AG04449 (cell line): ENCODE data around the gene IGDCC3.

Source experiments
- CTCF ChIA-PET: fragments of 350-600 bp; formaldehyde crosslinking; extraction: SDS; loops from one replicate; lab custom pipeline; 2021; ENCODE audit warnings: antibody characterized with exemption; lab: Yijun Ruan, JAX
- POLR2A ChIA-PET: fragments of 400-600, 350-600 bp; formaldehyde crosslinking; extraction: SDS; loops from one replicate; lab custom pipeline; 2020; ENCODE audit warnings: antibody characterized with exemption, inconsistent platforms; lab: Yijun Ruan, JAX
- DNase-seq: peaks from one replicate; pipeline ENCODE4 v3.0.0-alpha.2; 2010; ENCODE audit warnings: low read depth, low spot score
- H3K4me3 ChIP-seq: 2 replicates; pipeline ENCODE4 v1.5.1; 2011; ENCODE audit warnings: low read depth, mild to moderate bottlenecking, control low read depth, low read length
- TF ChIP-seq, protein P1 (sequence below): IDR thresholded peaks from one replicate; pipeline ENCODE4 v1.5.1; 2011; ENCODE audit warnings: mild to moderate bottlenecking, moderate library complexity, low read length, control low read depth, inconsistent platforms; ENCODE audit not compliant: insufficient read depth; ENCODE audit errors: missing control alignments

IGDCC3 gene

GRCh38 chr15:65383991-65384390, 6.2 kb upstream of the IGDCC3 start:
- ChIA-PET POLR2A (interaction anchor here (0.6 to 1.2 kb wide), 2 partner anchors 79 to 903 kb away, joined by 3 read pairs; partner anchors contain the start of gene RNU5B-1), CTCF (interaction anchor here (0.7 to 23.4 kb wide), 10 partner anchors 10 to 196 kb away, joined by 3 to 652 read pairs (median 4); no protein-coding TSS in a partner anchor)

DNA sequence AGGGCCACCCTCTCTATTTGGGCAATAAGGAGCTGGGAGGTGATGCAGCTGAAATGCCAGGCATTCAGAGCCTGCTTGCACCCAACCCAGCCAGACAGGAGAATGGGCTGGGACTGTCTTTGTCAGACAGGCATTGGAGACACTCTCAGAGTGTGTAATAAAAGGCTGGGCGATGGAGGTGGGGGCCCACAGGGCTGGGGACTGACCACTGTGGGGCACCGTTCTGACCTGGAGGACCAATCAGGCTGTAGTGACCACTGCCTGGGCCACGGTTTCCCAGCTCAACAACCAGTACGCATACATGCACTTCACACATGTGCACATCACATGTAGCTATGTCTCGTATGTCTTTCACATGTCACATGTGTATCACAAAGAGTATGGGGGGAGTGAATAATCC, 5.7 kb upstream of the IGDCC3 start:
- ChIA-PET POLR2A (interaction anchor here (0.6 to 1.2 kb wide), 2 partner anchors 79 to 904 kb away, joined by 3 read pairs; partner anchors contain the start of gene RNU5B-1), CTCF (interaction anchor here (0.7 to 23.4 kb wide), 11 partner anchors 10 to 195 kb away, joined by 3 to 652 read pairs (median 4); partner anchors contain the start of gene RNU5B-1)
- TF ChIP-seq, protein P1, sequence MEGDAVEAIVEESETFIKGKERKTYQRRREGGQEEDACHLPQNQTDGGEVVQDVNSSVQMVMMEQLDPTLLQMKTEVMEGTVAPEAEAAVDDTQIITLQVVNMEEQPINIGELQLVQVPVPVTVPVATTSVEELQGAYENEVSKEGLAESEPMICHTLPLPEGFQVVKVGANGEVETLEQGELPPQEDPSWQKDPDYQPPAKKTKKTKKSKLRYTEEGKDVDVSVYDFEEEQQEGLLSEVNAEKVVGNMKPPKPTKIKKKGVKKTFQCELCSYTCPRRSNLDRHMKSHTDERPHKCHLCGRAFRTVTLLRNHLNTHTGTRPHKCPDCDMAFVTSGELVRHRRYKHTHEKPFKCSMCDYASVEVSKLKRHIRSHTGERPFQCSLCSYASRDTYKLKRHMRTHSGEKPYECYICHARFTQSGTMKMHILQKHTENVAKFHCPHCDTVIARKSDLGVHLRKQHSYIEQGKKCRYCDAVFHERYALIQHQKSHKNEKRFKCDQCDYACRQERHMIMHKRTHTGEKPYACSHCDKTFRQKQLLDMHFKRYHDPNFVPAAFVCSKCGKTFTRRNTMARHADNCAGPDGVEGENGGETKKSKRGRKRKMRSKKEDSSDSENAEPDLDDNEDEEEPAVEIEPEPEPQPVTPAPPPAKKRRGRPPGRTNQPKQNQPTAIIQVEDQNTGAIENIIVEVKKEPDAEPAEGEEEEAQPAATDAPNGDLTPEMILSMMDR: no peak
- DNase-seq: no peak
- H3K4me3 ChIP-seq: no peak overlapping the region

More at GRCh38 chr15:65383991-65384390, 6.2 kb upstream of the IGDCC3 start:
- H3K4me3 ChIP-seq: no peak overlapping the region
- DNase-seq: no peak
- TF ChIP-seq, protein P1: no peak

DNA sequence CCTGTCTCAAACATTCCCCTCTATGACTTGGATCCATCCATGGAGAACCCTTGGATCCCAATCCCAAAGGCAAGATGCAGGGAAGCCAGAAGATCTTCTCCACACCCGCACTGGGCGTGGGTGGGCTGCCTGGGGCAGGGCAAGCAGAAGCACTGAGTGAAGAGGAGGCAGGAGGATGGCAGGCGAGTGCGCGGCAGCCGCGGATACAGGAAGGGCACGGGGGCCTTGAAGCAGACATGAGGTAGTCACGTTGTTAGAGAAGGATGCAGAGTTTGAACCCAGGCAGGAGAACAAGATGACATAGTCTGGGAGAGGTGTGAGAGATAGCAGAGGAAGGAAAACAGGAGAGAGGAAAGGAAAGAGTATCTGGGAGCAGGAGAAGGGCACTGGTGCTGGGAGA, 5.1 kb upstream of the IGDCC3 start:
- ChIA-PET CTCF (interaction anchor here (0.7 to 23.4 kb wide), 11 partner anchors 9 to 85 kb away, joined by 3 to 652 read pairs (median 5); partner anchors contain the start of gene RNU5B-1), POLR2A (interaction anchor here (1.2 kb wide), 1 partner anchor 78 kb away, joined by 3 read pairs; the partner anchor contains the start of gene RNU5B-1)
- no peak for DNase-seq
- no peak overlapping the region for H3K4me3 ChIP-seq
- TF ChIP-seq, protein P1: no peak

- ChIA-PET CTCF (interaction anchor here (1.1 to 23.4 kb wide), 7 partner anchors 9 to 77 kb away, joined by 3 to 652 read pairs (median 8); partner anchors contain the start of gene RNU5B-1), POLR2A (no interaction called here)
- no peak overlapping the region for H3K4me3 ChIP-seq
- DNase-seq: no peak
- TF ChIP-seq, protein P1: no peak
Measured at GRCh38 chr15:65382146-65382491, 4.3 kb upstream of the IGDCC3 start.

DNA sequence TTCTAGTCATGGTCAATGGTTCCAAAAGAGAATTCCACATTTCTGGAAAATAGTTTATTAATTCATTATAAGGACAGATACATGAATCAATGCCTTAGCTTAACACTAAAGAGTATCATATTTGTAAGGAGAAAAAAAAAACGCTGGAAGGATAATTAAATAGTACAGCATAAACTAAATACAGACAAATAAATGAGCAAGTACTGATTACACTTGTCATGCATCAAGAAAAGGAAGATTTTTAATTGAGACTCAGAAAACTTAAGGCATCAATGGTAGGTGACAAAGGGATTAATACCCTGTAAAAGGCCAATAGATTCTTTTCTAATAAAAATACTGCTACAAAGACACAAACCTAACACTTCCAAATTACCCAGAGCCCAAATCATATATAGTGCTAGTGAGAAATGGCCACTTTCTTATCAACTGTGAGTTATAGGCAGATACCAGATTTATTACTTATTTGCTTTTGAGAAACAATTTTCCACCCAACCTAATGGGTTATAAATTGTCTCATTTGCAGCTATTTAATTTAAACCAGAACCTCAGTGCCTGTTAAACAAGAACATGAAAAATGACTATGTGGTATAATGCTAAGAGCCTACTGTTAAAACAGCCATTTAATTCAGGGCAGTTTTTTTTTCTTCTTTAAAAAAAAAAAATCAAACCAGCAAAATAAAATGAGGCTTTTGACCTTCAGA, 3.8 kb upstream of the IGDCC3 start:
- ChIA-PET CTCF (interaction anchor here (1.3 to 23.4 kb wide), 5 partner anchors 10 to 62 kb away, joined by 3 to 652 read pairs (median 10); no protein-coding TSS in a partner anchor), POLR2A (no interaction called here)
- no peak overlapping the region for H3K4me3 ChIP-seq
- TF ChIP-seq, protein P1: no peak
- DNase-seq: no peak

GRCh38 chr15:65379986-65380385, 2.2 kb upstream of the IGDCC3 start:
- ChIA-PET POLR2A (no interaction called here), CTCF (interaction anchor here (1.2 to 23.4 kb wide), 5 partner anchors 7 to 70 kb away, joined by 4 to 652 read pairs (median 7); no protein-coding TSS in a partner anchor)
- no peak for DNase-seq
- TF ChIP-seq, protein P1: no peak
- no peak overlapping the region for H3K4me3 ChIP-seq
